Heart left ventricle (tissue), 13 donors: ENCODE measurements around the gene NR0B1.

ENCODE experiments used
- CTCF ChIP-seq, 12 donors: fragments of 200-600 bp; sonication (generic) in 4 of 12; IDR thresholded peaks; one replicate each; pipeline versions ENCODE4 v1.5.0 to v1.8.0; 2018 to 2022; ENCODE audit warnings: antibody characterized with exemption in 12 of 12, mild to moderate bottlenecking in 5 of 12
- POLR2A ChIP-seq, 2 donors: fragments of 450-650 bp; IDR thresholded peaks; one replicate each; pipeline ENCODE4 v1.6.1; 2017; ENCODE audit warnings: antibody characterized with exemption in 2 of 2, mild to moderate bottlenecking in 2 of 2, moderate library complexity in 2 of 2
- donor health status: ischemic (EF 13 %, LVEDD 7.1; RV severe dilation, severe dysfunction).
- donor health status: DM: no; HTN: yes; CAD: no.
- donor health status: DM: no; HTN: no; CAD: no.
- donor health status: ischemic (EF 25% LVEDD 6.9; RV normal size, moderate dysfunction).
- donor health status: ischemic (EF 25% LVEDD 5.7; RV mildly dilated, moderate dysfunction).
- donor health status: ischemic (EF 35%, LVEDD 5.7; RV mildly dilated, moderate dysfunction).
- donor health status: nonischemic (EF 11% LVEDD 7.7; RV severe dilation, severe dysfunction).
- donor health status: DM: yes; HTN: yes; CAD: no.
- donor health status: PGD.
- donor health status: ischemic (EF 29% LVEDD 5.4; RV normal size, mild dysfunction).
- donor health status: nonischemic (EF 23%, LVEDD 6.1; RV moderate dilation, normal function).

GRCh38 chrX:30275498-30275897 lies 33.7 kb downstream of the NR0B1 start:
- TF ChIP-seq CTCF (IDR thresholded peaks at IDR 0.05) (peak in 5 of 12 donors; percentile 9 to 25 (median 14)), POLR2A (IDR thresholded peaks at IDR 0.05) (no peak)
